GM12892 (cell line): ENCODE results near the gene USP38.

Experiments used
- POLR2A ChIP-seq: IDR thresholded peaks from 2 replicates; pipeline ENCODE4 v1.6.1; 2011; ENCODE audit warnings: low read depth, low read length, control low read depth
- POLR2AphosphoS5 ChIP-seq: IDR thresholded peaks from 2 replicates; pipeline ENCODE4 v1.6.1; 2011; ENCODE audit warnings: low read depth, low read length, control low read depth
- TAF1 ChIP-seq: IDR thresholded peaks from 2 replicates; pipeline ENCODE4 v1.6.1; 2011; ENCODE audit warnings: low read depth, mild to moderate bottlenecking, control low read depth, low read length, borderline replicate concordance

- TF ChIP-seq POLR2A: no peak
- TF ChIP-seq POLR2AphosphoS5: no peak
- no peak for TF ChIP-seq TAF1
These were observed 21.1 kb upstream of the USP38 start for GRCh38 chr4:143163614-143164013.
